Measurements from ENCODE around the gene NGEF.

NGEF gene

GRCh38 chr2:232973011-232973735 lies 39.9 kb downstream of the NGEF start:
- no peak for DNase-seq (ENCODE audit: low read depth in 3 of 3)

DNA sequence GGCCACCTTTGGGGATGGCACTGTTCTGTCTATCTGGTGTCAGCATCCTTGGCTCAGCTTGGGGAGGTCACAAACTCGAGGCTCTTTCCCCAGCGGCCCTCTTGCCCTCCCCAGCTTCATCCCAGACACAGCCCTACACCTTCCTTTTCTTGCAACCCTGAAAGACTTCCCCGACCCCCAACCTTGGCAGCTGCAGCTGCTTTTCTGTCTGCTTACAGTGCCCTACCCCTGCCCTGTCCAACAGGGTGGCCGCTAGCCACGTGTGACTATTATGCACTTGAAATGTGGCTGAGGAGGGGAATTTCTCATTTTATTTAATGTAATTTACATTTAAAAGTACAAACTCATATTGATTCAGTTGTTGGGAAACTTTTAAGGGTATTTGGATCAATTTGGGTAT lies 41.3 kb downstream of the NGEF start:
- DNase-seq (ENCODE audit: low read depth in 3 of 3): no peak

- no peak for DNase-seq (ENCODE audit: low read depth in 3 of 3)
These were observed 43.0 kb downstream of the NGEF start for GRCh38 chr2:232970051-232970450.

- DNase-seq (ENCODE audit: low read depth in 3 of 3): no peak
These were observed 45.6 kb downstream of the NGEF start for GRCh38 chr2:232967474-232967873.

GRCh38 chr2:232966122-232966521 lies 46.9 kb downstream of the NGEF start:
- no peak for DNase-seq (ENCODE audit: low read depth in 3 of 3)

- no peak for DNase-seq (ENCODE audit: low read depth in 3 of 3)
These were observed 49.1 kb downstream of the NGEF start for GRCh38 chr2:232963913-232964312.

GRCh38 chr2:232960862-232961261 lies 52.2 kb downstream of the NGEF start:
- DNase-seq (ENCODE audit: low read depth in 3 of 3): no peak

DNA sequence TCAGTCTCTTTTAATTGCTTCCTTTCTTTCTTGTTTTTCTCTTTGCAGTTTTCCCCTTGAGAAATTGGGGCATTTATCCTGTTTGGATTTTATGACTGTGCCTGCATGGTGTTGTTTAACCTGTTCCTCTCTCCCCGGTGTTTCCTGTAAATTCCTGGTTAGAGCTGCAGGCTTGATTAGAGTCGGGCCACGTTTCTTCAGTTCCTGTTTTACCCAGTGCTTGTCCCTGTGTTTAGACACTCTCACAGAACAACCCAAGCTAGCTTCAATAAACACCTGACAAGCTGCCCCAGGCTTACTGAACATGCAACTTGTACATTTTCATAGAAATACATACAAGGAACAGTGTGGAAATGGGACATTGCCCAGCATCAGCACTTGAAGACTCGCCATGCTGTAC lies 53.9 kb downstream of the NGEF start:
- no peak for DNase-seq (ENCODE audit: low read depth in 3 of 3)

DNA sequence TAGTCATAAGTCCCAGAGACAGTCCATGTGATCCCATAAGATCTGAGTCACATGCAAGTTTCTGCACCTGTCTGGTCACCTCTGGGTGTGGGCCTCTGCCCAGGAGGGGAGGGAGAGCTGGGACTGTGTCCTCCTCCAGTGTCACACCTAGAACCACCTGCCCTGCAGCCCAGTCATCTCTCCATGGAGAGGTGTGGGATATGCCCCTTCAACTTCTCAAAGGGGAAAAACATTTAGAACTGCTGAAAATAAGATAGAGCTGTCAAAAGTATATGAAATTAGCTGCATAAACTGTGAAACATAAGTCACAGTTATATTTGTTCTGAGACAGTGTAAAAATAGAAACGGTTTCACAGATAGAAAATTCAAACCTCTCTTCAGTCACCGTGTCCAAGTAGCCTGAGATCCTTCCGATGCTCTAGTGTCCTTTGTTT lies 55.4 kb downstream of the NGEF start:
- no peak for DNase-seq (ENCODE audit: low read depth in 3 of 3)

DNA sequence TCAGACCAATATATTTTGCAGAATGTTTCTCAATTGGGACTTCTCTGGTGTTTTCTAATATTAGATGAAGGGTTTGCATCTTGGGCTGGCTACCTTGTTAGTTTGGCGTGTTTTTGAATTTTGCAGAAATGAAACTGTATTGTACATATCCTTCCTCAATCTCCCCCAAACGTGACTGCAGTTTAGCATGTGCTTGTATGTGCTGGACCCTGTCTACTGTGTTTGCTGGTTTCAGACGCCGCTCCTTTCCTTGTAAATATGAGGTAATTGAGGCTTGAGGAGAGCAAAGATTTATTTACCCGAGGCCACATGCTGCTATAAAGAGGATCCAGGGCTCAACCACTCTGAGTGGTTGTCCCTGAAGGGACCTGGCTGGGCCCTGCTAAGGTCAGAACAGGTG lies 57.2 kb downstream of the NGEF start:
- no peak for DNase-seq (ENCODE audit: low read depth in 3 of 3)

DNA sequence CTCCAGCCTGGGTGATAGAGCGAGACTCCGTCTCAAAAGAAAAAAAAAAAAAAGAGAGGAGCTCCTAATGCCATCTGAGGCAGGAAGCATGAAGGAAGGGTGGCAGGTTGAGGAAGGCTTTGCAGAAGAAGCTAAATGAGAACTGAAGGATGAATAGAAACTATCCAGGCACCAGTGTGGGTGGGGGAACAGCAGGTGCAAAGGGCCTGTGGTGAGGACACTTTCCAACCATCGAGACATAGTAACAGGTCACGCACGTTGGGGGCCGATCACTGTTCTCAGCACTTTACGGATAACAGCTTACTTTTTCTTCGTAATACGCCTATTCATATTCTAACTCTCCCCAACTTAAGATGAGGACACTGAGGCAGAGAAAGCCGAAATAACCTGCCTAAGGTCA lies 58.4 kb downstream of the NGEF start:
- no peak for DNase-seq (ENCODE audit: low read depth in 3 of 3)

- DNase-seq (ENCODE audit: low read depth in 3 of 3): no peak
These were observed 61.2 kb downstream of the NGEF start for GRCh38 chr2:232951891-232952290.

DNA sequence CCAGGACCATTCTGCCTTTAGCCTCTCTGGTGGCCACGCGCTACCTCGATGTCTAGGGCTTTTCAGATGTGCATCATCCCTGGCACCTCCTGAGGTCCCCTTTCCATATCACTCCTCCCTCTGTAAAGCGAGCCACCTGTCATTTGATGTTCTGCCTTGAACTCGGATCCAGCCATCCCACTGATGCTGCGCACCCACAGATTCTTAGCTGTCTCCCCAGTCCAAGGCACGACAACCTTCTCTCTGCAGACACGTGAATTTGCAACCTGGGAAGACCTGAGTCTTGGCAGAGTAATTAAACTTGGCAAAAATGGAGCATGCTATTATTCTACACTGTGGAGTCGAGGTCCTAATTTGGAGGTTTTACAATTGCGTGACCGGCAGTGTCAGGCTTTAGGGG lies 61.9 kb downstream of the NGEF start:
- no peak for DNase-seq (ENCODE audit: low read depth in 3 of 3)

DNA sequence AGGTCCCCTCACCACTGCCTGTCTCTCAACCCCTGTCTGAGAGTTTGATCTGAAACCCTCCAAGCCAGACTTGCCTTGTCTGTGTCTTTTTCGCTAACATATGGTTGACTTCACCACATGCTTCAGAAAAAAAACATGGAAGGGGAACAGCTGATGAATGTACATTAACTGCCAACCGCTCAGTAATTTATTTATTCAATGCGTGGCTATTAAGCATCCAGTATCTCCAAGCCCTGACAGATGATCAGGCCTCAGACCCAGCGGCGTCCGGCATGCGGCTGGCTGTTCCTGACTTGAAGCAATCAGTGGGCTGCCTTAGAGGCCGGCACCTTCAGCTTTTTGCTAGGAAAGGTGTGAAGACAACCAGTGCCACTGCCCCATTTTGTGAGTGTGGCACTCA lies 62.3 kb downstream of the NGEF start:
- no peak for DNase-seq (ENCODE audit: low read depth in 3 of 3)

GRCh38 chr2:232949016-232949415 lies 64.0 kb downstream of the NGEF start:
- no peak for DNase-seq (ENCODE audit: low read depth in 3 of 3)

- DNase-seq (ENCODE audit: low read depth in 3 of 3): no peak
These were observed 70.2 kb downstream of the NGEF start for GRCh38 chr2:232942831-232943230.

DNA sequence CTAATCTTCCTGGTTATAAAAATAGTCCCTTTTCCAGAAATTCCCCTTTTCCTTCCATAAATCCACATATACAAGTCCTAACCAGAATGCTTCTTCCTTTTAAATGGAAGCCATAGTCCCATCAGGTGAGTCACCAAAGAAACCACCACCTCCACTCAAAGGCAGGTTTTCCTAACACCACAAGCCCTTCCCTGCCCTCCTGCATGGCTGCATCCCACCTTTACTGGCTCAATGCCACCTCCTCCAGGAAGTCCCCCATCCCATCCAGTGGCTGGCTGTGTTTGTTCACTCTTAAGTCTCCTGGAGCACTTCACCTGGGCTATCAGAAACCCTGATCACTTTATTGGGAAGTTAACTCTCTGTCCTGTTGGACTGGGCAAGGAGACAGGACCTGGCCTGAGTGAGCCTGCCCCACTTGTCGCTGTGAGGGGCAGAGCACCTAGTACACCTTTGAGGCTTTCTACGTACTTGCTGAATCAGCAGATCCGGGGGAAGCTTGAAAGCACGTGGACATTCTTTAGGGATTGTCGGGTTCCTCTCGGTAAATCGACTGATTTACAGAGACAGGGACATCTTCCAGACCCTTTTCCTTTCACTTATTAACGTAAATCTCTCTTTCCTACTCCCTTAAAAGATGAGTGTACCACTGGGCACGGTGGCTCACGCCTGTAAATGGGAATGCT lies 71.0 kb downstream of the NGEF start:
- no peak for DNase-seq (ENCODE audit: low read depth in 3 of 3)

- DNase-seq (ENCODE audit: low read depth in 3 of 3): no peak
These were observed 71.7 kb downstream of the NGEF start for GRCh38 chr2:232941400-232941799.

GRCh38 chr2:232940724-232941123 lies 72.3 kb downstream of the NGEF start:
- DNase-seq (ENCODE audit: low read depth in 3 of 3): no peak

DNA sequence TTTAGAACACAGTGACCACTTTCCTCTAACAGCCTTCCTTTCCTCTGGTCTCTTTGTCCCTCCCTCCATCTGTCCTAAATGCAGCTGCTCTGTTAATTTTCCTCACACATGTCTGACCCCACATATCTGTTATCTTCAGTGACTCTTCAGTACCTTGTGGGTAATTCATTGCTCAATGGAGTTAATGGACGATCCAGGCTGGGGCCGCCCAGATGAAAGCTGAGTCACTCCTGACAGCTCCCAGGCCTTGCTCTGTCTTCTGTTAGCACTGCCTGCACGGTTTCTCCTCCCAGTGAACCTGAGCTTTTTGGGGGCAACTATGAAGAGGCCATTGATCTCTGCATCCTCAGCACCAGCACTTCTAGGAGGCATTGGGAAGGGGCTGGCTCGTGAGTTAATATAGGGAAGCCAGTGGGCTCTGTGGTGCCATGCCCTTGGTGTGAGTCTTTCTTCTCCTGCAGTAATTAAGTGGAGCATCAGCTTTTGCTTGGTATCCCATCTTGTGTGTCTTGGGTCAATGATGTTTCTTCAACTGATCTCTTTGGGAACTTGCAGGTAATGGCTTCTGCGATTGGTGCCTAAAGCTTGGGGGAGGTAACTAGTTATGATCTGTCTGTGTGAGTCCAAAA lies 75.7 kb downstream of the NGEF start:
- no peak for DNase-seq (ENCODE audit: low read depth in 3 of 3)

- DNase-seq (ENCODE audit: low read depth in 3 of 3): no peak
These were observed 81.4 kb downstream of the NGEF start for GRCh38 chr2:232931636-232932035.

DNA sequence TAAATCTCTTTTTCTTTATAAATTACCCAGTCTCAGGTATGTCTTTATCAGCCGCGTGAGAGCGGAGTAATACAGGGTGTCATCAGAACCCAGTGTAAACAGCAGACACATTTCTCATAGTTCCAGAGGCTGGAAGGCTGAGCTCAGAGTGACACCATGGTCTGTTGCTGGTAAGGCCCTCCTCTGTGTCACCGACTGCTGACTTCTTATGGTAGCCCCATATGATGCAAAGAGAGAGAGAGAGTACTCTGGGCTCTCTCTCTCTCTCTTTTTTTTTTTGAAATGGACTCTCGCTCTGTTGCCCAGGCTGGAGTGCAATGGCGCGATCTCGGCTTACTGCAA lies 83.0 kb downstream of the NGEF start:
- no peak for DNase-seq (ENCODE audit: low read depth in 3 of 3)

All from stimulated activated CD4-positive, alpha-beta T cell treated with anti-CD3 and anti-CD28 coated beads, TNF-alpha, amount 100 ng/mL, for 4 hours (primary cell).